ENCODE measurements around the gene DNAH7. TPM values are rescaled to one million over a fixed set of nuclear protein-coding genes. Genes with fewer than 3 reads are reported as not detected.
A peak's percentile ranks its signal among the peaks of the same experiment; 100 is the strongest.

The DNAH7 gene
- total RNA-seq, 2 donors from 2014 or later, result 1.1 to 1.5 TPM

GRCh38 chr2:195700480-195700879 is 368.2 kb downstream of the DNAH7 start:
- Mint-ChIP-seq H3K27ac (no peak overlapping the region), H3K36me3 (ENCODE audit: low read depth) (peaks cover 18% of the 10 kb centered on the region), H3K27me3 (ENCODE audit: insufficient read depth) (no peaks in the 10 kb centered on the region), H3K4me3 (no peak overlapping the region), H3K4me1 (peaks cover 11% of the 10 kb centered on the region), H3K9me3 (peaks cover 16% of the 10 kb centered on the region)
- no peak overlapping the region for H3K27ac ChIP-seq (ENCODE audit: low read depth, low read length)
- no peak for DNase-seq
- no peak overlapping the region for H3K9ac ChIP-seq (ENCODE audit: extremely low read depth, low read length, poor library complexity, severe bottlenecking)
- TF ChIP-seq, protein P1, sequence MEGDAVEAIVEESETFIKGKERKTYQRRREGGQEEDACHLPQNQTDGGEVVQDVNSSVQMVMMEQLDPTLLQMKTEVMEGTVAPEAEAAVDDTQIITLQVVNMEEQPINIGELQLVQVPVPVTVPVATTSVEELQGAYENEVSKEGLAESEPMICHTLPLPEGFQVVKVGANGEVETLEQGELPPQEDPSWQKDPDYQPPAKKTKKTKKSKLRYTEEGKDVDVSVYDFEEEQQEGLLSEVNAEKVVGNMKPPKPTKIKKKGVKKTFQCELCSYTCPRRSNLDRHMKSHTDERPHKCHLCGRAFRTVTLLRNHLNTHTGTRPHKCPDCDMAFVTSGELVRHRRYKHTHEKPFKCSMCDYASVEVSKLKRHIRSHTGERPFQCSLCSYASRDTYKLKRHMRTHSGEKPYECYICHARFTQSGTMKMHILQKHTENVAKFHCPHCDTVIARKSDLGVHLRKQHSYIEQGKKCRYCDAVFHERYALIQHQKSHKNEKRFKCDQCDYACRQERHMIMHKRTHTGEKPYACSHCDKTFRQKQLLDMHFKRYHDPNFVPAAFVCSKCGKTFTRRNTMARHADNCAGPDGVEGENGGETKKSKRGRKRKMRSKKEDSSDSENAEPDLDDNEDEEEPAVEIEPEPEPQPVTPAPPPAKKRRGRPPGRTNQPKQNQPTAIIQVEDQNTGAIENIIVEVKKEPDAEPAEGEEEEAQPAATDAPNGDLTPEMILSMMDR (conservative IDR thresholded peaks at IDR 0.05), result no peak
- H3K27me3 ChIP-seq (ENCODE audit: control insufficient read depth, insufficient read depth, low read length, poor library complexity, severe bottlenecking), result no peaks in the 10 kb centered on the region
- H3K9me3 ChIP-seq (ENCODE audit: control insufficient read depth, low read length), result peaks cover 28% of the 10 kb centered on the region
- 92 to 100% methylated on average over 2 of the region's 3 CpGs for WGBS, 2 experiments (ENCODE audit: insufficient coverage in 1 of 2, insufficient read length in 1 of 2)
- H3K4me3 ChIP-seq (ENCODE audit: low read length), result peak overlapping the region; percentile 14
- H3K36me3 ChIP-seq (ENCODE audit: control insufficient read depth, insufficient read depth, low read length), result no peaks in the 10 kb centered on the region
- no peaks in the 10 kb centered on the region for H3K4me1 ChIP-seq (ENCODE audit: control insufficient read depth, insufficient read depth, low read length)

GRCh38 chr2:195697681-195698220 is 370.9 kb downstream of the DNAH7 start:
- Histone ChIP-seq H3K27ac (ENCODE audit: low read depth, low read length) (no peak overlapping the region), H3K9ac (ENCODE audit: extremely low read depth, low read length, poor library complexity, severe bottlenecking) (no peak overlapping the region), H3K9me3 (ENCODE audit: control insufficient read depth, low read length) (peaks cover 28% of the 10 kb centered on the region), H3K4me3 (ENCODE audit: low read length) (no peak overlapping the region), H3K27me3 (ENCODE audit: control insufficient read depth, insufficient read depth, low read length, poor library complexity, severe bottlenecking) (no peaks in the 10 kb centered on the region), H3K4me1 (ENCODE audit: control insufficient read depth, insufficient read depth, low read length) (no peaks in the 10 kb centered on the region), H3K36me3 (ENCODE audit: control insufficient read depth, insufficient read depth, low read length) (peaks cover 4% of the 10 kb centered on the region)
- H3K27me3 Mint-ChIP-seq (ENCODE audit: insufficient read depth), result no peaks in the 10 kb centered on the region
- no peak overlapping the region for H3K4me3 Mint-ChIP-seq
- TF ChIP-seq, protein P1 (conservative IDR thresholded peaks at IDR 0.05), result no peak
- H3K9me3 Mint-ChIP-seq, result peaks cover 16% of the 10 kb centered on the region
- H3K4me1 Mint-ChIP-seq, result peaks cover 12% of the 10 kb centered on the region
- WGBS, 2 experiments (ENCODE audit: insufficient coverage in 1 of 2, insufficient read length in 1 of 2), result 93 to 100% methylated on average over 2 to 3 of the region's 3 CpGs
- H3K36me3 Mint-ChIP-seq (ENCODE audit: low read depth), result peaks cover 27% of the 10 kb centered on the region
- no peak for DNase-seq
- no peak overlapping the region for H3K27ac Mint-ChIP-seq

GRCh38 chr2:195696012-195696411 is 372.6 kb downstream of the DNAH7 start:
- Histone ChIP-seq H3K27ac (ENCODE audit: low read depth, low read length) (no peak overlapping the region), H3K4me1 (ENCODE audit: control insufficient read depth, insufficient read depth, low read length) (no peaks in the 10 kb centered on the region), H3K27me3 (ENCODE audit: control insufficient read depth, insufficient read depth, low read length, poor library complexity, severe bottlenecking) (no peaks in the 10 kb centered on the region), H3K4me3 (ENCODE audit: low read length) (no peak overlapping the region), H3K9ac (ENCODE audit: extremely low read depth, low read length, poor library complexity, severe bottlenecking) (no peak overlapping the region), H3K36me3 (ENCODE audit: control insufficient read depth, insufficient read depth, low read length) (peaks cover 4% of the 10 kb centered on the region), H3K9me3 (ENCODE audit: control insufficient read depth, low read length) (peaks cover 19% of the 10 kb centered on the region)
- Mint-ChIP-seq H3K9me3 (peaks cover 11% of the 10 kb centered on the region), H3K27ac (no peak overlapping the region), H3K4me1 (peaks cover 12% of the 10 kb centered on the region), H3K36me3 (ENCODE audit: low read depth) (peaks cover 31% of the 10 kb centered on the region), H3K4me3 (no peak overlapping the region), H3K27me3 (ENCODE audit: insufficient read depth) (no peaks in the 10 kb centered on the region)
- TF ChIP-seq, protein P1 (conservative IDR thresholded peaks at IDR 0.05), result no peak
- 100% methylated on average over 1 of the region's 1 CpG; no CpG with 5 or more reads in 1 of the 2 experiments for WGBS, 2 experiments (ENCODE audit: insufficient coverage in 1 of 2, insufficient read length in 1 of 2)
- DNase-seq, result no peak

Measured in endodermal cell (in vitro differentiated cells).